IMR-90 (cell line): ENCODE data around the gene DDX4. TPM values are rescaled to one million over a fixed set of nuclear protein-coding genes. Genes with fewer than 3 reads are reported as not detected.

Source experiments
- ATAC-seq: fragments of 200-7000 bp; cut with Tn5 transposase; 2 replicates; pipeline ENCODE4 v1.9.1; 2020; ENCODE audit warnings: low read depth, mild to moderate bottlenecking, moderate library complexity
- BruUV-seq: library from RNA; stranded (reverse); fragments of 400-500 nt; replicated peaks from 2 replicates; lab custom pipeline; 2021; lab: Mats Ljungman, UMichigan
- CTCF ChIA-PET: fragments of 300-600 bp; formaldehyde crosslinking; extraction: SDS; loops from one replicate; lab custom pipeline; 2021; ENCODE audit warnings: antibody characterized with exemption; lab: Yijun Ruan, JAX
- POLR2A ChIA-PET: fragments of 300-600 bp; sonication (Branson Sonifier 250); formaldehyde crosslinking; loops from one replicate; lab custom pipeline; 2022; ENCODE audit warnings: antibody characterized with exemption; ENCODE audit not compliant: unreplicated experiment; lab: Charles Lee
- DNase-seq: peaks from one replicate; pipeline ENCODE4 v3.0.0; 2013
- H2AFZ ChIP-seq: replicated peaks from 2 replicates; pipeline ENCODE3; 2013; ENCODE audit warnings: low read length, mild to moderate bottlenecking; ENCODE audit not compliant: poor library complexity
- H2AK5ac ChIP-seq: 2 replicates; pipeline ENCODE4 v1.6.1; 2013; ENCODE audit warnings: low read depth, low read length, inconsistent platforms
- H2AK9ac ChIP-seq: replicated peaks from 2 replicates; pipeline ENCODE3; 2013; ENCODE audit warnings: mild to moderate bottlenecking, low read depth, low read length, moderate library complexity; ENCODE audit not compliant: poor library complexity
- H2BK120ac ChIP-seq: 2 replicates; pipeline ENCODE4 v1.6.1; 2013; ENCODE audit warnings: low read depth, low read length, inconsistent platforms
- H2BK15ac ChIP-seq: 3 replicates; pipeline ENCODE4 v1.6.1; 2013; ENCODE audit warnings: low read depth, low read length, inconsistent platforms
- H2BK20ac ChIP-seq: 2 replicates; pipeline ENCODE4 v1.6.1; 2013; ENCODE audit warnings: low read depth, mild to moderate bottlenecking, inconsistent platforms, low read length, moderate library complexity
- H2BK5ac ChIP-seq: 2 replicates; pipeline ENCODE4 v1.6.1; 2013; ENCODE audit warnings: mild to moderate bottlenecking, low read depth, low read length, inconsistent platforms; ENCODE audit not compliant: poor library complexity, severe bottlenecking
- H3K14ac ChIP-seq: replicated peaks from 2 replicates; pipeline ENCODE4 v1.6.1; 2013; ENCODE audit warnings: low read depth, low read length, inconsistent platforms
- H3K18ac ChIP-seq: 2 replicates; pipeline ENCODE4 v1.6.1; 2013; ENCODE audit warnings: low read depth, low read length, control low read depth
- H3K23ac ChIP-seq: 2 replicates; pipeline ENCODE4 v1.6.1; 2013; ENCODE audit warnings: low read depth, low read length, inconsistent platforms
- H3K27ac ChIP-seq: 2 replicates; pipeline ENCODE4 v1.5.1; 2013; ENCODE audit warnings: mild to moderate bottlenecking, control low read depth, low read length; ENCODE audit not compliant: insufficient read depth
- H3K27me3 ChIP-seq: 2 replicates; pipeline ENCODE4 v1.6.1; 2013; ENCODE audit warnings: low read length; ENCODE audit not compliant: control insufficient read depth, insufficient read depth
- H3K36me3 ChIP-seq: 2 replicates; pipeline ENCODE4 v1.6.1; 2013; ENCODE audit warnings: low read length, mixed read lengths; ENCODE audit not compliant: control insufficient read depth, insufficient read depth
- H3K4ac ChIP-seq: 2 replicates; pipeline ENCODE4 v1.6.1; 2013; ENCODE audit warnings: low read depth, low read length, inconsistent platforms
- H3K4me1 ChIP-seq: 2 replicates; pipeline ENCODE4 v1.6.1; 2013; ENCODE audit warnings: low read length, mixed read lengths; ENCODE audit not compliant: control insufficient read depth, insufficient read depth
- H3K4me2 ChIP-seq: 2 replicates; pipeline ENCODE4 v1.6.1; 2013; ENCODE audit warnings: low read depth, mild to moderate bottlenecking, control low read depth, low read length, moderate library complexity
- H3K4me3 ChIP-seq: 2 replicates; pipeline ENCODE4 v1.5.1; 2013; ENCODE audit warnings: low read depth, mild to moderate bottlenecking, control low read depth, low read length, moderate library complexity; ENCODE audit not compliant: insufficient read depth
- H3K56ac ChIP-seq: 2 replicates; pipeline ENCODE4 v1.6.1; 2013; ENCODE audit warnings: low read length, inconsistent platforms; ENCODE audit not compliant: insufficient read depth; ENCODE audit errors: extremely low read depth
- H3K79me1 ChIP-seq, 2 experiments: 2 replicates each; pipeline ENCODE4 v1.6.1; 2013; ENCODE audit warnings: low read length in 2 of 2, inconsistent platforms in 1 of 2, low read depth in 1 of 2
- H3K9ac ChIP-seq: 2 replicates; pipeline ENCODE4 v1.6.1; 2013; ENCODE audit warnings: low read depth, low read length, control low read depth
- H3K9me1 ChIP-seq: 2 replicates; pipeline ENCODE4 v1.6.1; 2013; ENCODE audit warnings: low read length, inconsistent platforms; ENCODE audit not compliant: insufficient read depth
- H3K9me3 ChIP-seq: 2 replicates; pipeline ENCODE4 v1.6.1; 2013; ENCODE audit warnings: low read length; ENCODE audit not compliant: control insufficient read depth, insufficient read depth
- H4K20me1 ChIP-seq: 2 replicates; pipeline ENCODE4 v1.6.1; 2013; ENCODE audit warnings: low read length, inconsistent platforms; ENCODE audit not compliant: insufficient read depth
- H4K5ac ChIP-seq: 2 replicates; pipeline ENCODE4 v1.6.1; 2013; ENCODE audit warnings: mild to moderate bottlenecking, low read depth, low read length, control low read depth
- H4K8ac ChIP-seq, 2 experiments: 2 replicates each; pipeline ENCODE4 v1.6.1; 2013; ENCODE audit warnings: low read depth in 2 of 2, low read length in 2 of 2, control low read depth in 1 of 2, inconsistent platforms in 1 of 2
- H4K91ac ChIP-seq: 2 replicates; pipeline ENCODE4 v1.6.1; 2013; ENCODE audit warnings: low read depth, low read length, inconsistent platforms; ENCODE audit not compliant: insufficient read depth
- BHLHE40 ChIP-seq: fragments of 150-350 bp; IDR thresholded peaks from 2 replicates; pipeline ENCODE4 v1.6.1; 2016; ENCODE audit warnings: mild to moderate bottlenecking, low read depth, low read length
- CEBPB ChIP-seq: IDR thresholded peaks from 2 replicates; pipeline ENCODE4 v1.6.1; 2012; ENCODE audit warnings: low read depth, low read length, improper control_type of control experiment
- CHD1 ChIP-seq: IDR thresholded peaks from 2 replicates; pipeline ENCODE4 v1.6.1; 2012; ENCODE audit warnings: low read depth, low read length, improper control_type of control experiment
- MAZ ChIP-seq: IDR thresholded peaks from 2 replicates; pipeline ENCODE4 v1.6.1; 2012; ENCODE audit warnings: low read depth, mild to moderate bottlenecking, low read length, improper control_type of control experiment, moderate library complexity, borderline replicate concordance
- NFE2L2 ChIP-seq: fragments of 150-350 bp; IDR thresholded peaks from 2 replicates; pipeline ENCODE4 v1.6.1; 2016; ENCODE audit warnings: low read depth, mild to moderate bottlenecking, low read length
- RFX5 ChIP-seq: IDR thresholded peaks from 2 replicates; pipeline ENCODE4 v1.8.0; 2012; ENCODE audit warnings: low read depth, mild to moderate bottlenecking, low read length, moderate library complexity
- WGBS, 2 experiments: methylation state at CpG; one replicate each; pipeline versions ENCODE4 v1.1.5 to v1.1.7; 2013; ENCODE audit warnings: missing lambda C conversion rate in 2 of 2; ENCODE audit not compliant: insufficient read length in 1 of 2; ENCODE audit errors: extremely low coverage in 2 of 2; 5-methylcytosine and 5-hydroxymethylcytosine counted together
- dilution Hi-C: fragments of 300-500 bp; cut with HindIII; formaldehyde crosslinking; loops from one replicate; pipeline ENCODE4 v1.14.3; 2018; ENCODE audit warnings: low sequenced_read_pairs; ENCODE audit not compliant: unreplicated experiment
- in situ Hi-C: fragments of 300-500 bp; cut with MboI; formaldehyde crosslinking; loops from 3 replicates; pipeline ENCODE4 v1.14.3; 2019; ENCODE audit warnings: low sequenced_read_pairs, inconsistent platforms, mixed read lengths
- intact Hi-C: fragments of 100-400 bp; cut with micrococcal nuclease; formaldehyde crosslinking; loops from 2 replicates; pipeline ENCODE4 v1.10.0; 2022
- polyA plus RNA-seq, 3 experiments: library from polyadenylated mRNA; depleted of rRNA; stranded (reverse); fragments of >200 nt; gene quantifications; 2 replicates each; pipeline ENCODE4 v1.2.3, GENCODE V29; 2012; ENCODE audit warnings: low replicate concordance in 1 of 3
- total RNA-seq: library from RNA; depleted of rRNA; stranded (reverse); fragments of >200 nt; gene quantifications from 2 replicates; pipeline ENCODE4 v1.2.3, GENCODE V29; 2012
- TF ChIP-seq, protein P1 (sequence below): fragments of 150-350 bp; IDR thresholded peaks from 2 replicates; pipeline ENCODE4 v1.6.1; 2016; ENCODE audit warnings: low read depth, mild to moderate bottlenecking, low read length, moderate library complexity, borderline replicate concordance
- TF ChIP-seq, protein P2 (sequence below): fragments of 150-350 bp; IDR thresholded peaks from 2 replicates; pipeline ENCODE4 v1.6.1; 2017; ENCODE audit warnings: mild to moderate bottlenecking, antibody characterized with exemption, low read length, low read depth

Gene DDX4
- total and polyA plus RNA-seq, 2 of the 4 experiments (the other 2 are of a cell fraction): not detected

DNA sequence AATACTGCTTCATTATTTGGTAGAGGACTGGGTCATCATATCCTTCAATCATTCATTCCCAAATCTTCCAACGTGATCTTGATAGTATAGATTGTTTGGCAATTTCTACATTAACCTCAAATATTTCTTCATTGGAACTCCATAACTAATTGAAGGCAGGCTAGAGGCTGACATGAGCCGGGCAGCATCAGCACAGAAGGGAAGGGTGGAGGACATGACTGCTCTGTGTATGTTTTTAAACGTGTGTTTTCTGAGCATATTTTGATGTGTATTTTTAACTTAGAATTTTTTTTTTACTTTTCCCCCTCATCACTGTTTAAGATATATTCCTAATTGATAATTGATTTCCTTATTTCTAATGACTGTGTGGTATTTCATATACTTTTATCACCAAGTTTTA is 12.6 kb downstream of the DDX4 start:
- H3K18ac ChIP-seq: no peak overlapping the region
- H3K36me3 ChIP-seq: no peaks in the 10 kb centered on the region
- ChIA-PET POLR2A (no interaction called here), CTCF (no interaction called here)
- H3K23ac ChIP-seq: no peak overlapping the region
- no peak overlapping the region for H2BK15ac ChIP-seq
- H3K9me3 ChIP-seq: no peaks in the 10 kb centered on the region
- TF ChIP-seq CHD1: no peak
- TF ChIP-seq NFE2L2: no peak
- TF ChIP-seq BHLHE40: no peak
- TF ChIP-seq, protein P1, sequence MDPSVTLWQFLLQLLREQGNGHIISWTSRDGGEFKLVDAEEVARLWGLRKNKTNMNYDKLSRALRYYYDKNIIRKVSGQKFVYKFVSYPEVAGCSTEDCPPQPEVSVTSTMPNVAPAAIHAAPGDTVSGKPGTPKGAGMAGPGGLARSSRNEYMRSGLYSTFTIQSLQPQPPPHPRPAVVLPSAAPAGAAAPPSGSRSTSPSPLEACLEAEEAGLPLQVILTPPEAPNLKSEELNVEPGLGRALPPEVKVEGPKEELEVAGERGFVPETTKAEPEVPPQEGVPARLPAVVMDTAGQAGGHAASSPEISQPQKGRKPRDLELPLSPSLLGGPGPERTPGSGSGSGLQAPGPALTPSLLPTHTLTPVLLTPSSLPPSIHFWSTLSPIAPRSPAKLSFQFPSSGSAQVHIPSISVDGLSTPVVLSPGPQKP: no peak
- TF ChIP-seq RFX5: no peak
- no peak for TF ChIP-seq CEBPB
- TF ChIP-seq, protein P2, sequence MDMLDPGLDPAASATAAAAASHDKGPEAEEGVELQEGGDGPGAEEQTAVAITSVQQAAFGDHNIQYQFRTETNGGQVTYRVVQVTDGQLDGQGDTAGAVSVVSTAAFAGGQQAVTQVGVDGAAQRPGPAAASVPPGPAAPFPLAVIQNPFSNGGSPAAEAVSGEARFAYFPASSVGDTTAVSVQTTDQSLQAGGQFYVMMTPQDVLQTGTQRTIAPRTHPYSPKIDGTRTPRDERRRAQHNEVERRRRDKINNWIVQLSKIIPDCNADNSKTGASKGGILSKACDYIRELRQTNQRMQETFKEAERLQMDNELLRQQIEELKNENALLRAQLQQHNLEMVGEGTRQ: no peak
- no peak for TF ChIP-seq MAZ
- H4K5ac ChIP-seq: no peak overlapping the region
- H2BK20ac ChIP-seq: no peak overlapping the region
- no peak for DNase-seq
- no peaks in the 10 kb centered on the region for H4K20me1 ChIP-seq
- WGBS, 2 experiments: no CpG with 5 or more reads among the region's 3 CpGs
- no peak overlapping the region for H2BK5ac ChIP-seq
- no peak overlapping the region for H2AFZ ChIP-seq
- no peaks in the 10 kb centered on the region for H3K9me1 ChIP-seq
- H4K8ac ChIP-seq: no peak overlapping the region
- no peak overlapping the region for H3K27ac ChIP-seq
- no peak overlapping the region for H3K56ac ChIP-seq
- intact Hi-C loops (no loop called here), in situ Hi-C loops (no loop called here), dilution Hi-C loops (no loop called here)
- no peak overlapping the region for H3K4me3 ChIP-seq
- H3K14ac ChIP-seq: no peak overlapping the region
- no peak overlapping the region for H2BK120ac ChIP-seq
- H4K91ac ChIP-seq: no peak overlapping the region
- no peak overlapping the region for H2AK9ac ChIP-seq
- H3K4me2 ChIP-seq: no peak overlapping the region
- no peaks in the 10 kb centered on the region for H3K4me1 ChIP-seq
- no peak for ATAC-seq
- no TSS peak for BruUV-seq
- H3K4ac ChIP-seq: no peak overlapping the region
- H3K79me1 ChIP-seq: no peaks in the 10 kb centered on the region
- no peak overlapping the region for H2AK5ac ChIP-seq
- H3K27me3 ChIP-seq: peaks cover 8% of the 10 kb centered on the region
- no peak overlapping the region for H3K9ac ChIP-seq
